GM12892 (cell line): ENCODE data around the gene PPM1M.
A peak's percentile ranks its signal among the peaks of the same experiment; 100 is the strongest.
"Not testable (repeated sequence)": the region's sequence is repeated elsewhere in the genome, so short reads cannot be mapped to it uniquely, and the experiment has no call there.

Experiments
- DNase-seq: peaks from one replicate; pipeline ENCODE4 v3.0.0; 2011; ENCODE audit not compliant: insufficient read length
- FAIRE-seq: peaks from 2 replicates; lab custom pipeline; 2011; peaks lifted over from hg19 to GRCh38; lab: Jason Lieb, UNC
- POLR2A ChIP-seq: IDR thresholded peaks from 2 replicates; pipeline ENCODE4 v1.6.1; 2011; ENCODE audit warnings: low read depth, low read length, control low read depth
- POLR2AphosphoS5 ChIP-seq: IDR thresholded peaks from 2 replicates; pipeline ENCODE4 v1.6.1; 2011; ENCODE audit warnings: low read depth, low read length, control low read depth
- TAF1 ChIP-seq: IDR thresholded peaks from 2 replicates; pipeline ENCODE4 v1.6.1; 2011; ENCODE audit warnings: low read depth, mild to moderate bottlenecking, control low read depth, low read length, borderline replicate concordance

PPM1M gene

GRCh38 chr3:52256159-52256558 lies 10.6 kb downstream of the PPM1M start:
- FAIRE-seq (no peak), DNase-seq (no peak)
- TF ChIP-seq TAF1 (no peak), POLR2A (peak; percentile 13; the same call in 1 of the 2 replicates), POLR2AphosphoS5 (no peak)

- FAIRE-seq (no peak), DNase-seq (no peak)
- no peak for TF ChIP-seq POLR2AphosphoS5
- TF ChIP-seq TAF1: no peak
- TF ChIP-seq POLR2A: no peak
Measured at GRCh38 chr3:52256622-52257021, 11.1 kb downstream of the PPM1M start.

- DNase-seq: no peak
- FAIRE-seq: no peak
- no peak for TF ChIP-seq POLR2A
- no peak for TF ChIP-seq POLR2AphosphoS5
- TF ChIP-seq TAF1: no peak
Measured at GRCh38 chr3:52257911-52258310, 12.4 kb downstream of the PPM1M start.

GRCh38 chr3:52259035-52259434 lies 13.5 kb downstream of the PPM1M start:
- TF ChIP-seq POLR2A (no peak), TAF1 (no peak), POLR2AphosphoS5 (no peak)
- FAIRE-seq: no peak
- DNase-seq: no peak

- FAIRE-seq (no peak), DNase-seq (no peak)
Measured at GRCh38 chr3:52259448-52259847, 13.9 kb downstream of the PPM1M start.

GRCh38 chr3:52262447-52262846 lies 16.9 kb downstream of the PPM1M start:
- DNase-seq (no peak), FAIRE-seq (no peak)
- no peak for TF ChIP-seq POLR2A
- TF ChIP-seq TAF1: no peak
- TF ChIP-seq POLR2AphosphoS5: no peak

More at GRCh38 chr3:52259448-52259847, 13.9 kb downstream of the PPM1M start:
- TF ChIP-seq TAF1 (no peak), POLR2AphosphoS5 (no peak)

- FAIRE-seq (no peak), DNase-seq (no peak)
- no peak for TF ChIP-seq POLR2A
- no peak for TF ChIP-seq TAF1
- no peak for TF ChIP-seq POLR2AphosphoS5
Measured at GRCh38 chr3:52265387-52265786, 19.8 kb downstream of the PPM1M start.

- TF ChIP-seq TAF1 (no peak), POLR2AphosphoS5 (no peak), POLR2A (no peak)
- no peak for FAIRE-seq
- DNase-seq: no peak
Measured at GRCh38 chr3:52268036-52268435, 22.5 kb downstream of the PPM1M start.

- no peak for FAIRE-seq
- no peak for TF ChIP-seq TAF1
- no peak for TF ChIP-seq POLR2A
- TF ChIP-seq POLR2AphosphoS5: no peak
Measured at GRCh38 chr3:52269776-52270175, 24.2 kb downstream of the PPM1M start.

GRCh38 chr3:52270252-52270754 lies 24.7 kb downstream of the PPM1M start:
- no peak for TF ChIP-seq POLR2AphosphoS5
- DNase-seq (no peak), FAIRE-seq (no peak)

More at GRCh38 chr3:52269776-52270175, 24.2 kb downstream of the PPM1M start:
- DNase-seq: no peak

- DNase-seq, FAIRE-seq: not testable (repeated sequence)
Measured at GRCh38 chr3:52272172-52272571, 26.6 kb downstream of the PPM1M start.

- DNase-seq (no peak), FAIRE-seq (no peak)
- TF ChIP-seq POLR2A (no peak), TAF1 (no peak), POLR2AphosphoS5 (no peak)
Measured at GRCh38 chr3:52272831-52273230, 27.3 kb downstream of the PPM1M start.

GRCh38 chr3:52274781-52275180 lies 29.2 kb downstream of the PPM1M start:
- not testable (repeated sequence) for DNase-seq, FAIRE-seq
